Endodermal cell (in vitro differentiated cells): Measurements from ENCODE around the gene ZNF592. TPM values are rescaled to one million over a fixed set of nuclear protein-coding genes. Genes with fewer than 3 reads are reported as not detected.

ENCODE experiments used
- DNase-seq: peaks from one replicate; pipeline ENCODE4 v3.0.0-alpha.2; 2017
- H3K27ac ChIP-seq: 2 replicates; pipeline ENCODE4 v1.5.1; 2013; ENCODE audit warnings: mild to moderate bottlenecking, low read depth, low read length, moderate library complexity
- H3K27me3 ChIP-seq: 2 replicates; pipeline ENCODE4 v1.6.1; 2013; ENCODE audit warnings: mild to moderate bottlenecking, low read length, moderate library complexity; ENCODE audit not compliant: insufficient read depth, control insufficient read depth, poor library complexity, severe bottlenecking
- H3K36me3 ChIP-seq: 2 replicates; pipeline ENCODE4 v1.7.0; 2013; ENCODE audit warnings: mild to moderate bottlenecking, low read length, moderate library complexity; ENCODE audit not compliant: control insufficient read depth, insufficient read depth
- H3K4me1 ChIP-seq: one replicate; pipeline ENCODE4 v1.7.0; 2013; ENCODE audit warnings: low read length; ENCODE audit not compliant: control insufficient read depth, insufficient read depth
- H3K4me3 ChIP-seq: 2 replicates; pipeline ENCODE4 v1.5.1; 2013; ENCODE audit warnings: mild to moderate bottlenecking, low read length, moderate library complexity
- H3K9ac ChIP-seq: 2 replicates; pipeline ENCODE4 v1.6.1; 2013; ENCODE audit warnings: mild to moderate bottlenecking, low read length, moderate library complexity; ENCODE audit not compliant: poor library complexity, severe bottlenecking; ENCODE audit errors: extremely low read depth
- H3K9me3 ChIP-seq: 2 replicates; pipeline ENCODE4 v1.6.1; 2013; ENCODE audit warnings: mild to moderate bottlenecking, low read length, moderate library complexity; ENCODE audit not compliant: control insufficient read depth
- H3K27ac Mint-ChIP-seq: 2 replicates; pipeline ENCODE4 v1.8.0; 2020; ENCODE audit warnings: mixed read lengths
- H3K27me3 Mint-ChIP-seq: 2 replicates; pipeline ENCODE4 v1.8.0; 2021; ENCODE audit warnings: mild to moderate bottlenecking, mixed read lengths; ENCODE audit not compliant: insufficient read depth
- H3K36me3 Mint-ChIP-seq: 2 replicates; pipeline ENCODE4 v1.8.0; 2020; ENCODE audit warnings: low read depth, mixed read lengths
- H3K4me1 Mint-ChIP-seq: 2 replicates; pipeline ENCODE4 v1.8.0; 2020; ENCODE audit warnings: mixed read lengths
- H3K4me3 Mint-ChIP-seq: 2 replicates; pipeline ENCODE4 v1.8.0; 2020; ENCODE audit warnings: mild to moderate bottlenecking, moderate library complexity, mixed read lengths
- H3K9me3 Mint-ChIP-seq: 2 replicates; pipeline ENCODE4 v1.8.0; 2020; ENCODE audit warnings: mild to moderate bottlenecking, mixed read lengths
- WGBS, 2 experiments: methylation state at CpG; one replicate each; pipeline versions ENCODE4 v1.1.5 to v1.1.7; 2013; ENCODE audit warnings: missing lambda C conversion rate in 2 of 2, mixed read lengths in 1 of 2; ENCODE audit not compliant: insufficient coverage in 1 of 2, insufficient read length in 1 of 2; 5-methylcytosine and 5-hydroxymethylcytosine counted together
- total RNA-seq, 2 donors: library from RNA; stranded (reverse); fragmentation: NEBNext Ultra II Directional in 1 of 2; extraction: Animal tissue kit (Norgen Biotek cat#: 25700) in 1 of 2; gene quantifications; 2 replicates in 1 of 2; 3 replicates in 1 of 2; pipeline ENCODE4 v1.2.1, GENCODE V29; 2021
- TF ChIP-seq, protein P1 (sequence below): fragments of 200-600 bp; sonication (generic); conservative IDR thresholded peaks from 2 replicates; pipeline ENCODE4 v1.5.0; 2021; ENCODE audit warnings: antibody characterized with exemption, mild to moderate bottlenecking

ZNF592 gene
- total RNA-seq, 2 donors from 2014 or later, result 33.3 to 35.2 TPM

DNA sequence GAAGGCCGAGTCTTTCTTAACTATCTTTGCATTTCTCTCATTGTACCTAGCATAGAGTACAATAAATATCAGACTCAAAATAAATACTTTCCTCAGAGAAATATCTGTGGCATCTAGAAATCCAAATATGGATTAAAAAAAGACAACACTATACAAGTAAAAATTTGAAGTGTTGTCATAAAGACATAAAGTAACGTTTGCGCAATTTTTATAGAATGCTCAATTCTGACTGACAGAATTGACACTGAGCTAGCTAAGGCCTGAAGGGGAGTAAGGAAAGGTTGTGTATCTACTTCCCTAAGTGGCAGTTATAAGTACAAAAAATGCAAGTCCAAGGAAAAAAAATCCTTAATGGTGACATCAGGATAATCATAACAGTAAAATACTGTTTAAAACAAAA is 33.6 kb upstream of the ZNF592 start:
- WGBS, 2 experiments, result 50 to 67% methylated on average over 1 to 3 of the region's 3 CpGs
- DNase-seq, result no peak
- no peaks in the 10 kb centered on the region for H3K27me3 Mint-ChIP-seq
- H3K4me1 ChIP-seq, result no peaks in the 10 kb centered on the region
- peaks cover 18% of the 10 kb centered on the region for H3K4me1 Mint-ChIP-seq
- H3K36me3 Mint-ChIP-seq, result peaks cover 17% of the 10 kb centered on the region
- TF ChIP-seq, protein P1, sequence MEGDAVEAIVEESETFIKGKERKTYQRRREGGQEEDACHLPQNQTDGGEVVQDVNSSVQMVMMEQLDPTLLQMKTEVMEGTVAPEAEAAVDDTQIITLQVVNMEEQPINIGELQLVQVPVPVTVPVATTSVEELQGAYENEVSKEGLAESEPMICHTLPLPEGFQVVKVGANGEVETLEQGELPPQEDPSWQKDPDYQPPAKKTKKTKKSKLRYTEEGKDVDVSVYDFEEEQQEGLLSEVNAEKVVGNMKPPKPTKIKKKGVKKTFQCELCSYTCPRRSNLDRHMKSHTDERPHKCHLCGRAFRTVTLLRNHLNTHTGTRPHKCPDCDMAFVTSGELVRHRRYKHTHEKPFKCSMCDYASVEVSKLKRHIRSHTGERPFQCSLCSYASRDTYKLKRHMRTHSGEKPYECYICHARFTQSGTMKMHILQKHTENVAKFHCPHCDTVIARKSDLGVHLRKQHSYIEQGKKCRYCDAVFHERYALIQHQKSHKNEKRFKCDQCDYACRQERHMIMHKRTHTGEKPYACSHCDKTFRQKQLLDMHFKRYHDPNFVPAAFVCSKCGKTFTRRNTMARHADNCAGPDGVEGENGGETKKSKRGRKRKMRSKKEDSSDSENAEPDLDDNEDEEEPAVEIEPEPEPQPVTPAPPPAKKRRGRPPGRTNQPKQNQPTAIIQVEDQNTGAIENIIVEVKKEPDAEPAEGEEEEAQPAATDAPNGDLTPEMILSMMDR, result no peak
- peak overlapping the region; percentile 99 for H3K4me3 Mint-ChIP-seq
- H3K4me3 ChIP-seq, result peak overlapping the region; percentile 93
- no peaks in the 10 kb centered on the region for H3K9me3 Mint-ChIP-seq
- H3K9me3 ChIP-seq, result no peaks in the 10 kb centered on the region
- H3K27ac Mint-ChIP-seq, result peak overlapping the region; percentile 98
- peak overlapping the region; percentile 84 for H3K9ac ChIP-seq
- no peaks in the 10 kb centered on the region for H3K27me3 ChIP-seq
- H3K36me3 ChIP-seq, result peaks cover 38% of the 10 kb centered on the region
- no peak overlapping the region for H3K27ac ChIP-seq

DNA sequence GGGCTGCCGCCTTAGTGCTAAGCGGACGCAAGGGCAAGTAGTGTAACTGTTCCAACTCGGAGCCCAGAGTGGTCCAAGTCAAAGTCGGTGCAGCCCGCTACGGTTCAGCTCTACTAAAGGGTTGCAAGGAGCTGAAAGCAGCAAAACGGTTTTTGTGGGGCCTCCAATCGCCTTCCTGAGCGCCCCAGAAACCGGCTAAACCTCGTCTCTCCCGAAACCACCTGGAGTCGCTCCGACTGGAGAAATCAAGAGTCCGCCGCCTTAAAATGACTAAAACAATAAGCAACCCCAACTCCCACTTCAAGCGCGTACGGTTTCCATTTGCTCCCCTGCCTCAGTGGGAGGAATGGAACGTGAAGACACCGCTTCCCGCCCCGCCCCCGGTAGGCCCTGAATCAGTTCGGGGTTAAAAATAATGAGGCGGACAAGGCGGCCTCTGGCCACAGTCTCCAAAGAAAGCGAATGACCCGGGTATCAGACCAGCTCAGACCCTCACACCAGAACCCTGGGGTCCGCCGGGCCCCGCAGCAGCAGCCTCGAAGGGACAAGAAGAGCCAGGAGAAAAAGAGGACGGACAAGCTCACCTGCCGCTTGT is 32.9 kb upstream of the ZNF592 start:
- WGBS, 2 experiments, result 0% methylated on average over 23 to 36 of the region's 36 CpGs
- Mint-ChIP-seq H3K9me3 (no peaks in the 10 kb centered on the region), H3K27ac (peak overlapping the region; percentile 98), H3K4me3 (peak overlapping the region; percentile 99), H3K36me3 (peaks cover 15% of the 10 kb centered on the region), H3K27me3 (no peaks in the 10 kb centered on the region), H3K4me1 (peaks cover 18% of the 10 kb centered on the region)
- peak; percentile 62 for DNase-seq
- Histone ChIP-seq H3K4me1 (no peaks in the 10 kb centered on the region), H3K9me3 (no peaks in the 10 kb centered on the region), H3K9ac (peak overlapping the region; percentile 84), H3K27me3 (no peaks in the 10 kb centered on the region), H3K27ac (peak overlapping the region; percentile 67), H3K4me3 (peak overlapping the region; percentile 93), H3K36me3 (peaks cover 34% of the 10 kb centered on the region)
- TF ChIP-seq, protein P1, result no peak

DNA sequence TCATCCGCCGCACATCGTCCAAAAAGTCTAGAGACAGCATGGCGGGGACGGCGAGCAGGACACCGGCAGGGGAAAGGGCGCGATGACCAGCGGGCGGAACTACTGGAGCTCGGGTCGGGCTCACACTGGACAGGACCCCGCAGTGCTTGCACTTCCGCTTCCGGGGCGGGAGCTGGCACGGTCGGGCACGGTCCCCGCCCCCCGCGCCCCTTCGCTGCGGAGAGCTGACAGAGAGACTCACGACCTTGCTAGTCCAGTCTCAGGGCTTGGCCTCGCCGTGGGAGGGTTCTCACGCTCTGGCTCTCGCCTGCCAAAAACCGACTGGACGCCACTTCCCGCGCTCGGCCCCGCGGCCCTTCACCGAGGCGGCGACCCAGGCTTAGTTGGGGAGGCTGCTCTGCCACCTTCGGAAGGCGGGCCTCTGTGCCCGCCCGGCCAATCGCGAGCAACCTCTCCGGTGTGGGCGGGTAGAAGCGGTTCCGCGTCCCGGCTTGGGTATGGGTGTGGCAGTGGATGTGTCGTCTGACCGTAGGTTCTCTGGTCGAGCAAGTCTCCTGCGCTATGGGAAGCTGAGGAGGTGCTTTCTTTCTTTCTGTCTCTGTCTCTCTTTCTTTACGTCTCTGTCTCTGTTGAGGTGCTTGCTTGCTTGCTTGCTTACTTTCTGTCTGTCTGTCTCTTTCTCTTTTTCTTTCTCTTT is 32.2 kb upstream of the ZNF592 start, which contains the start of gene SEC11A:
SEC11A (minus strand) TSS at position 104 of the 697 bp plus-strand sequence; CDS start at position 40, 64 bp downstream.
- peak; percentile 99 for DNase-seq
- H3K9me3 ChIP-seq, result no peaks in the 10 kb centered on the region
- peaks cover 27% of the 10 kb centered on the region for H3K36me3 ChIP-seq
- H3K27me3 ChIP-seq, result no peaks in the 10 kb centered on the region
- no peaks in the 10 kb centered on the region for H3K4me1 ChIP-seq
- peaks cover 19% of the 10 kb centered on the region for H3K4me1 Mint-ChIP-seq
- H3K36me3 Mint-ChIP-seq, result peaks cover 15% of the 10 kb centered on the region
- H3K4me3 ChIP-seq, result peak within 1 kb of the TSS; percentile 93
- peak within 1 kb of the TSS; percentile 99 for H3K4me3 Mint-ChIP-seq
- H3K27ac ChIP-seq, result peak within 1 kb of the TSS; percentile 74
- H3K27ac Mint-ChIP-seq, result peak within 1 kb of the TSS; percentile 98
- peak within 1 kb of the TSS; percentile 84 for H3K9ac ChIP-seq
- WGBS, 2 experiments, result 0 to 1% methylated on average over 21 to 57 of the region's 57 CpGs
- TF ChIP-seq, protein P1, result no peak
- H3K27me3 Mint-ChIP-seq, result no peaks in the 10 kb centered on the region
- H3K9me3 Mint-ChIP-seq, result no peaks in the 10 kb centered on the region
